SU-DHL-6 (cell line): ENCODE results near the gene PTPRK.

ENCODE experiments used
- H2AFZ ChIP-seq: fragments of 200-600 bp; sonication (generic); 2 replicates; pipeline ENCODE4 v1.6.1; 2014; ENCODE audit warnings: low read depth, mild to moderate bottlenecking, moderate library complexity, mixed read lengths, antibody characterized with exemption, low read length; ENCODE audit not compliant: severe bottlenecking
- H3F3A ChIP-seq: fragments of 200-600 bp; shearing (Covaris generic); 2 replicates; pipeline ENCODE4 v1.6.0; 2016; ENCODE audit warnings: antibody characterized with exemption, mild to moderate bottlenecking; ENCODE audit not compliant: insufficient read depth
- H3K27ac ChIP-seq: fragments of 200-600 bp; sonication (generic); 2 replicates; pipeline ENCODE4 v1.5.1; 2016; ENCODE audit warnings: low read depth, mild to moderate bottlenecking, low read length, moderate library complexity, mixed read lengths
- H3K27me3 ChIP-seq: fragments of 200-600 bp; sonication (generic), shearing (Covaris generic); 2 replicates; pipeline ENCODE4 v1.6.0; 2014; ENCODE audit warnings: mild to moderate bottlenecking, low read length
- H3K36me3 ChIP-seq: fragments of 200-600 bp; sonication (generic); 2 replicates; pipeline ENCODE4 v1.6.1; 2014; ENCODE audit warnings: mild to moderate bottlenecking, low read length, mixed read lengths
- H3K4me2 ChIP-seq: fragments of 300-600, 200-600 bp; shearing (Covaris generic), sonication (generic); 2 replicates; pipeline ENCODE4 v1.6.0; 2014; ENCODE audit warnings: low read length, low read depth, mild to moderate bottlenecking; ENCODE audit not compliant: poor library complexity, severe bottlenecking
- H3K4me3 ChIP-seq: fragments of 200-600 bp; sonication (generic); 2 replicates; pipeline ENCODE4 v1.5.1; 2014; ENCODE audit warnings: antibody characterized with exemption, low read length, mild to moderate bottlenecking, mixed read lengths; ENCODE audit not compliant: insufficient read depth, poor library complexity, severe bottlenecking
- H3K79me2 ChIP-seq: fragments of 200-600 bp; sonication (generic); 2 replicates; pipeline ENCODE4 v1.6.1; 2014; ENCODE audit warnings: mild to moderate bottlenecking, low read length, moderate library complexity; ENCODE audit not compliant: insufficient read depth
- H3K9ac ChIP-seq: fragments of 200-600 bp; sonication (generic); 2 replicates; pipeline ENCODE4 v1.7.0; 2014; ENCODE audit warnings: mild to moderate bottlenecking, low read length
- H3K9me2 ChIP-seq: fragments of 200-600 bp; sonication (generic); replicated peaks from 2 replicates; pipeline ENCODE4 v1.6.1; 2014; ENCODE audit warnings: low read length; ENCODE audit not compliant: insufficient read depth
- H3K9me3 ChIP-seq: fragments of 200-600 bp; sonication (generic); 2 replicates; pipeline ENCODE4 v1.6.1; 2014; ENCODE audit warnings: low read length, mixed read lengths; ENCODE audit not compliant: insufficient read depth
- H4K20me1 ChIP-seq: fragments of 200-600 bp; sonication (generic); 2 replicates; pipeline ENCODE4 v1.6.1; 2014; ENCODE audit warnings: low read depth, mild to moderate bottlenecking, antibody characterized with exemption, low read length, moderate library complexity, mixed read lengths
- CTCF ChIP-seq: fragments of 200-600 bp; sonication (generic); IDR thresholded peaks from one replicate; pipeline ENCODE4 v1.5.1; 2017; ENCODE audit warnings: antibody characterized with exemption, mild to moderate bottlenecking, low read length, moderate library complexity; ENCODE audit not compliant: insufficient read depth, poor library complexity, severe bottlenecking
- EZH2phosphoT487 ChIP-seq: fragments of 200-600 bp; sonication (generic), shearing (Covaris generic); conservative IDR thresholded peaks from 2 replicates; pipeline ENCODE4 v1.6.1; 2018; ENCODE audit warnings: mild to moderate bottlenecking, antibody characterized with exemption, low read length, moderate library complexity, mixed read lengths

The PTPRK gene

GRCh38 chr6:128242765-128243403 is 277.5 kb downstream of the PTPRK start:
- no peaks in the 10 kb centered on the region for H3K36me3 ChIP-seq
- H3F3A ChIP-seq = no peaks in the 10 kb centered on the region
- H3K9me3 ChIP-seq = 0 out of 2 replicates have a peak, but pooled peaks cover 4% of the 10 kb centered on the region
- no peak overlapping the region for H2AFZ ChIP-seq
- H3K79me2 ChIP-seq = no peaks in the 10 kb centered on the region
- no peaks in the 10 kb centered on the region for H3K27me3 ChIP-seq
- no peaks in the 10 kb centered on the region for H4K20me1 ChIP-seq
- TF ChIP-seq CTCF = no peak
- no peak for TF ChIP-seq EZH2phosphoT487
- no peak overlapping the region for H3K9ac ChIP-seq
- no peak overlapping the region for H3K27ac ChIP-seq
- H3K9me2 ChIP-seq = no peaks in the 10 kb centered on the region
- H3K4me3 ChIP-seq = no peak overlapping the region
- no peak overlapping the region for H3K4me2 ChIP-seq

GRCh38 chr6:128241216-128241615 is 279.2 kb downstream of the PTPRK start:
- no peaks in the 10 kb centered on the region for H3K36me3 ChIP-seq
- no peak overlapping the region for H3K9ac ChIP-seq
- TF ChIP-seq CTCF (no peak), EZH2phosphoT487 (no peak)
- no peaks in the 10 kb centered on the region for H3K9me2 ChIP-seq
- H3K4me2 ChIP-seq = no peak overlapping the region
- no peak overlapping the region for H3K27ac ChIP-seq
- H2AFZ ChIP-seq = no peak overlapping the region
- no peaks in the 10 kb centered on the region for H4K20me1 ChIP-seq
- no peaks in the 10 kb centered on the region for H3K27me3 ChIP-seq
- 0 out of 2 replicates have a peak, but pooled peaks cover 4% of the 10 kb centered on the region for H3K9me3 ChIP-seq
- no peaks in the 10 kb centered on the region for H3F3A ChIP-seq
- H3K4me3 ChIP-seq = no peak overlapping the region
- H3K79me2 ChIP-seq = no peaks in the 10 kb centered on the region

GRCh38 chr6:128240024-128240428 is 280.4 kb downstream of the PTPRK start:
- no peaks in the 10 kb centered on the region for H4K20me1 ChIP-seq
- H3K4me2 ChIP-seq = no peak overlapping the region
- H3K4me3 ChIP-seq = no peak overlapping the region
- H3K9ac ChIP-seq = no peak overlapping the region
- H3K9me3 ChIP-seq = 0 out of 2 replicates have a peak, but pooled peaks cover 4% of the 10 kb centered on the region
- no peak for TF ChIP-seq EZH2phosphoT487
- TF ChIP-seq CTCF = no peak
- H3K79me2 ChIP-seq = no peaks in the 10 kb centered on the region
- no peaks in the 10 kb centered on the region for H3K9me2 ChIP-seq
- no peaks in the 10 kb centered on the region for H3K36me3 ChIP-seq
- H2AFZ ChIP-seq = no peak overlapping the region
- no peaks in the 10 kb centered on the region for H3F3A ChIP-seq
- no peaks in the 10 kb centered on the region for H3K27me3 ChIP-seq
- no peak overlapping the region for H3K27ac ChIP-seq
